K562 (cell line): Measurements from ENCODE around the gene SPATC1L. TPM values are rescaled to one million over a fixed set of nuclear protein-coding genes. Genes with fewer than 3 reads are reported as not detected.

Experiments used
- CBX5 ChIP-seq: IDR thresholded peaks from 2 replicates; pipeline ENCODE4 v1.6.1; 2014; ENCODE audit warnings: low read depth, borderline replicate concordance
- ETV1 ChIP-seq: fragments of 450-650 bp; conservative IDR thresholded peaks from 2 replicates; pipeline ENCODE4 v1.6.1; 2016; ENCODE audit warnings: missing genetic modification characterization, control low read depth, low read depth, missing compliant biosample characterization
- EWSR1 ChIP-seq: fragments of 450-650 bp; IDR thresholded peaks from 2 replicates; pipeline ENCODE4 v1.6.1; 2018; ENCODE audit warnings: borderline replicate concordance, mild to moderate bottlenecking, low read depth, moderate library complexity; ENCODE audit not compliant: partially characterized antibody
- FOXJ2 ChIP-seq: fragments of 200-800 bp; sonication (Bioruptor generic); IDR thresholded peaks from 2 replicates; pipeline ENCODE4 v1.6.1; 2016; ENCODE audit warnings: missing genetic modification characterization, missing compliant biosample characterization
- GTF2A2 ChIP-seq: IDR thresholded peaks from 2 replicates; pipeline ENCODE4 v1.6.1; 2016; ENCODE audit warnings: mild to moderate bottlenecking, missing genetic modification characterization, missing compliant biosample characterization
- HEY1 ChIP-seq: fragments of 250-450 bp; sonication (Bioruptor Pico); IDR thresholded peaks from 2 replicates; pipeline ENCODE4 v1.5.0; 2020; ENCODE audit warnings: mild to moderate bottlenecking, moderate library complexity, borderline replicate concordance
- HLTF ChIP-seq: fragments of 450-650 bp; IDR thresholded peaks from 2 replicates; pipeline ENCODE4 v1.6.1; 2016
- MAZ ChIP-seq, 2 experiments: fragments of 450-650 bp in 1 of 2; sonication (generic) in 1 of 2; formaldehyde crosslinking; IDR thresholded peaks in 1 of 2; conservative IDR thresholded peaks in 1 of 2; 2 replicates each; pipeline versions ENCODE4 v1.4.0 to v1.5.0; 2020; ENCODE audit warnings: mild to moderate bottlenecking in 1 of 2, missing genetic modification reagents in 1 of 2
- NFYB ChIP-seq: IDR thresholded peaks from 2 replicates; pipeline ENCODE4 v1.6.1; 2011; ENCODE audit warnings: mild to moderate bottlenecking, moderate library complexity; ENCODE audit not compliant: insufficient read length; ENCODE audit errors: extremely low read depth
- PREB ChIP-seq: sonication (generic); formaldehyde crosslinking; IDR thresholded peaks from 2 replicates; pipeline ENCODE4 v1.8.1; 2023; ENCODE audit warnings: mild to moderate bottlenecking, missing genetic modification reagents
- RNF2 ChIP-seq: sonication (generic); IDR thresholded peaks from 2 replicates; pipeline ENCODE4 v1.6.1; 2016
- TCF7 ChIP-seq: sonication (generic); IDR thresholded peaks from 2 replicates; pipeline ENCODE4 v1.6.1; 2016; ENCODE audit warnings: antibody characterized with exemption, borderline replicate concordance
- U2AF1 ChIP-seq: fragments of 200-400 bp; formaldehyde crosslinking; optimal IDR thresholded peaks from 2 replicates; pipeline ENCODE3; 2017; ENCODE audit warnings: mild to moderate bottlenecking, low read depth, low read length, moderate library complexity
- U2AF2 ChIP-seq: fragments of 200-400 bp; formaldehyde crosslinking; optimal IDR thresholded peaks from 2 replicates; pipeline ENCODE3; 2017; ENCODE audit warnings: low read depth, mild to moderate bottlenecking, low read length
- ZFP30 ChIP-seq: fragments of 250-450 bp; sonication (Bioruptor Pico); IDR thresholded peaks from 2 replicates; pipeline ENCODE4 v1.8.0; 2022; ENCODE audit warnings: moderate library complexity, mild to moderate bottlenecking, inconsistent platforms, borderline replicate concordance
- ZFP91 ChIP-seq: sonication (generic); formaldehyde crosslinking; IDR thresholded peaks from 2 replicates; pipeline ENCODE4 v1.8.0; 2022; ENCODE audit warnings: mild to moderate bottlenecking, missing genetic modification reagents
- ZNF133 ChIP-seq: fragments of 250-450 bp; sonication (Bioruptor Pico); IDR thresholded peaks from 2 replicates; pipeline ENCODE4 v1.4.0; 2020; ENCODE audit warnings: mild to moderate bottlenecking
- ZNF696 ChIP-seq: fragments of 250-450 bp; sonication (Bioruptor Pico); conservative IDR thresholded peaks from 2 replicates; pipeline ENCODE4 v1.4.0; 2020; ENCODE audit warnings: mild to moderate bottlenecking, moderate library complexity
- ZNF778 ChIP-seq: fragments of 450-650 bp; formaldehyde crosslinking; IDR thresholded peaks from 2 replicates; pipeline ENCODE4 v1.4.0; 2020; ENCODE audit warnings: mild to moderate bottlenecking, moderate library complexity
- polyA plus RNA-seq, 8 experiments: library from polyadenylated mRNA; depleted of rRNA in 4 of 8; stranded (reverse) in 5 of 8; unstranded in 3 of 8; fragments of >200 nt; fragmentation: Nextera tagmentation in 2 of 8; fragmentation: Illumina TruSeq in 1 of 8; extraction: Ambion mirVana in 2 of 8; extraction: Trizol in 1 of 8; gene quantifications; 2 replicates each; pipeline versions ENCODE4 v1.2.1 to v1.2.3, GENCODE V29; 2011 to 2014; ENCODE audit warnings: inconsistent platforms in 1 of 8, missing spikeins in 1 of 8
- total RNA-seq, 7 experiments: library from RNA; depleted of rRNA in 6 of 7; stranded (reverse); fragments of >200 nt in 6 of 7; fragmentation: Illumina TruSeq in 2 of 7; extraction: Trizol in 2 of 7; gene quantifications; 2 replicates each; pipeline versions ENCODE4 v1.2.1 to v1.2.3, GENCODE V29; 2011 to 2021; ENCODE audit warnings: low replicate concordance in 1 of 7
- TF ChIP-seq, protein P1 (sequence below): fragments of 450-650 bp; IDR thresholded peaks from 2 replicates; pipeline ENCODE4 v1.6.1; 2018; ENCODE audit warnings: mild to moderate bottlenecking, low read depth; ENCODE audit not compliant: partially characterized antibody
- TF ChIP-seq, protein P2 (sequence below): fragments of 250-450 bp; sonication (Bioruptor Pico); IDR thresholded peaks from 2 replicates; pipeline ENCODE4 v1.8.0; 2021; ENCODE audit warnings: moderate library complexity, mild to moderate bottlenecking, inconsistent platforms
- TF ChIP-seq, protein P3 (sequence below): fragments of 150-350 bp; conservative IDR thresholded peaks from 2 replicates; pipeline ENCODE4 v1.6.1; 2014; ENCODE audit warnings: low read length

Gene SPATC1L
- total and polyA plus RNA-seq, 9 of the 15 experiments (the other 6 are each of a cell fraction or from before 2014, with no cell fraction given), result 0.14 to 121 (median 34.0) TPM; not detected in 1

DNA sequence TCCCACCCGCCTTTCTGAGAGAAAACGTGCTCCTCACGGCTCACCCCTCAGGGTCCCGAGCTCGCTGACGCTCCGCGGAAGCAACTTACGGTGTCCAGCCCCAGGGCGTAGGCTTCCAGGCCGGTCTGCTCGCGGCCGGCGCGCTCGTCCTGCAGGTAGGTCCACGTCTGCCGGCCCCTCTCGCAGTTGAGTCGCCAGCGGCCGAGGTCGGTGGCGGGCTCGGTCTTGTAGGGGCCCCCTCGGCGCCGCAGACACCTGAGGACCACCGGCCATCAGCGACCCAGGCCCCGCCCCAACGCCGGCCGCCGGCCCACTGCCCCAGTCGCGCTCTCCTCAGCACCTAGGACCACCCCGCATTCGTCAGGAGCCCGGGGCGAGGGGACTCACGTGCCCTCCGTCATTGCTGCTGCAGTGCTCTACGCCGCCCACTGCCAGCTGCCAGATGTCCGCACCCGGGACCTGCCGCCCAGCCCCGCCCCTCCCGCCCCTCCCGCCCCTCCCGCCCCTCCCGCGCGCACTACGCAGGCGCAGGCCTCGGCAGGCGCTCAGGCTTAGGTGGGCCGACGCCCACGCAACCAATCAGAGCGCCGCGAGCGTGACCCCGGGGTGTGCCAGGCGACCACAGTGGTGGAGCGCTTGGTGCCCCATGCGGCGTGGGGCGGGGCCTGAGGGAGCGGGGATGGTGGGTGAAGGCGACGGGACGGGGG lies 44.2 kb upstream of the SPATC1L start, which contains the start of gene LSS (continued):
- TF ChIP-seq, protein P1, sequence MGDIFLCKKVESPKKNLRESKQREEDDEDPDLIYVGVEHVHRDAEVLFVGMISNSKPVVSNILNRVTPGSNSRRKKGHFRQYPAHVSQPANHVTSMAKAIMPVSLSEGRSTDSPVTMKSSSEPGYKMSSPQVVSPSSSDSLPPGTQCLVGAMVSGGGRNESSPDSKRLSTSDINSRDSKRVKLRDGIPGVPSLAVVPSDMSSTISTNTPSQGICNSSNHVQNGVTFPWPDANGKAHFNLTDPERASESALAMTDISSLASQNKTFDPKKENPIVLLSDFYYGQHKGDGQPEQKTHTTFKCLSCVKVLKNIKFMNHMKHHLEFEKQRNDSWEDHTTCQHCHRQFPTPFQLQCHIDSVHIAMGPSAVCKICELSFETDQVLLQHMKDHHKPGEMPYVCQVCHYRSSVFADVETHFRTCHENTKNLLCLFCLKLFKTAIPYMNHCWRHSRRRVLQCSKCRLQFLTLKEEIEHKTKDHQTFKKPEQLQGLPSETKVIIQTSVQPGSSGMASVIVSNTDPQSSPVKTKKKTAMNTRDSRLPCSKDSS, result no peak
- TF ChIP-seq ZNF778 (CRISPR knock-in tag) (no peak), U2AF1 (no peak), ZFP30 (CRISPR knock-in tag) (no peak), MAZ (CRISPR knock-in tag; conservative IDR thresholded peaks at IDR 0.05 in 1 of 2, IDR thresholded peaks at IDR 0.05 in 1 of 2) (peak; percentile 39 to 89), HEY1 (no peak), FOXJ2 (tag) (0 out of 2 replicates have a peak, but pooled peaks have one; percentile 61), HLTF (no peak; the same call in 1 of the 2 replicates), ZFP91 (CRISPR knock-in tag) (no peak), PREB (CRISPR knock-in tag) (no peak), NFYB (peak; percentile 72), EWSR1 (no peak), ZNF696 (no peak), GTF2A2 (tag) (no peak), RNF2 (no peak), CBX5 (no peak), TCF7 (peak; percentile 25; the same call in 1 of the 2 replicates), ETV1 (tag) (no peak), U2AF2 (no peak), ZNF133 (no peak)
- TF ChIP-seq, protein P2, sequence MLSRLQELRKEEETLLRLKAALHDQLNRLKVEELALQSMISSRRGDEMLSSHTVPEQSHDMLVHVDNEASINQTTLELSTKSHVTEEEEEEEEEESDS, result no peak
- TF ChIP-seq, protein P3, sequence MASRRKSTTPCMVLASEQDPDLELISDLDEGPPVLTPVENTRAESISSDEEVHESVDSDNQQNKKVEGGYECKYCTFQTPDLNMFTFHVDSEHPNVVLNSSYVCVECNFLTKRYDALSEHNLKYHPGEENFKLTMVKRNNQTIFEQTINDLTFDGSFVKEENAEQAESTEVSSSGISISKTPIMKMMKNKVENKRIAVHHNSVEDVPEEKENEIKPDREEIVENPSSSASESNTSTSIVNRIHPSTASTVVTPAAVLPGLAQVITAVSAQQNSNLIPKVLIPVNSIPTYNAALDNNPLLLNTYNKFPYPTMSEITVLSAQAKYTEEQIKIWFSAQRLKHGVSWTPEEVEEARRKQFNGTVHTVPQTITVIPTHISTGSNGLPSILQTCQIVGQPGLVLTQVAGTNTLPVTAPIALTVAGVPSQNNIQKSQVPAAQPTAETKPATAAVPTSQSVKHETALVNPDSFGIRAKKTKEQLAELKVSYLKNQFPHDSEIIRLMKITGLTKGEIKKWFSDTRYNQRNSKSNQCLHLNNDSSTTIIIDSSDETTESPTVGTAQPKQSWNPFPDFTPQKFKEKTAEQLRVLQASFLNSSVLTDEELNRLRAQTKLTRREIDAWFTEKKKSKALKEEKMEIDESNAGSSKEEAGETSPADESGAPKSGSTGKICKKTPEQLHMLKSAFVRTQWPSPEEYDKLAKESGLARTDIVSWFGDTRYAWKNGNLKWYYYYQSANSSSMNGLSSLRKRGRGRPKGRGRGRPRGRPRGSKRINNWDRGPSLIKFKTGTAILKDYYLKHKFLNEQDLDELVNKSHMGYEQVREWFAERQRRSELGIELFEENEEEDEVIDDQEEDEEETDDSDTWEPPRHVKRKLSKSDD, result no peak
